GM12875 (cell line): ENCODE measurements around the gene DMPK.
A peak's percentile ranks its signal among the peaks of the same experiment; 100 is the strongest.

Experiments
- H3K4me3 ChIP-seq: one replicate; pipeline ENCODE4 v1.5.1; 2011; ENCODE audit warnings: low read depth, low read length, control low read depth
- TF ChIP-seq, protein P1 (sequence below): IDR thresholded peaks from 2 replicates; pipeline ENCODE4 v1.5.1; 2011; ENCODE audit warnings: low read depth, mild to moderate bottlenecking, control low read depth, inconsistent platforms, low read length, moderate library complexity, borderline replicate concordance; ENCODE audit not compliant: insufficient read depth

The DMPK gene

DNA sequence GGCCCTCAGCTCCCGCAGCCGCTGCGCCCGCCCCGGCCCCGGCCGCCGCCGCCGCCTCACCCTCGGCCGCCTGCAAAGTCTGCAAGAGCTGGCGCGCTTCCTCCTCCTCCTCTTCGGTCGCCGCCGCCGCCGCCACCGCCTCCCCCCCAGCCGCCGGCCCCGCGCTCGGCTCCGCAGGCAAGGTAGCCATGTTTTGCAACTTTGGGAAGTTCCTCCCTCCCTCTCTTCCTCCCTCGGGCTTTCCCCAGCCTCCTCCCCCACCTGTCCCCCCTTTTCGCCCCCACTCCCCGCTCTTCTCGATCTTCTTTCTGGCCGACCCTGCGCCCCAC, 13.7 kb downstream of the DMPK start:
- TF ChIP-seq, protein P1, sequence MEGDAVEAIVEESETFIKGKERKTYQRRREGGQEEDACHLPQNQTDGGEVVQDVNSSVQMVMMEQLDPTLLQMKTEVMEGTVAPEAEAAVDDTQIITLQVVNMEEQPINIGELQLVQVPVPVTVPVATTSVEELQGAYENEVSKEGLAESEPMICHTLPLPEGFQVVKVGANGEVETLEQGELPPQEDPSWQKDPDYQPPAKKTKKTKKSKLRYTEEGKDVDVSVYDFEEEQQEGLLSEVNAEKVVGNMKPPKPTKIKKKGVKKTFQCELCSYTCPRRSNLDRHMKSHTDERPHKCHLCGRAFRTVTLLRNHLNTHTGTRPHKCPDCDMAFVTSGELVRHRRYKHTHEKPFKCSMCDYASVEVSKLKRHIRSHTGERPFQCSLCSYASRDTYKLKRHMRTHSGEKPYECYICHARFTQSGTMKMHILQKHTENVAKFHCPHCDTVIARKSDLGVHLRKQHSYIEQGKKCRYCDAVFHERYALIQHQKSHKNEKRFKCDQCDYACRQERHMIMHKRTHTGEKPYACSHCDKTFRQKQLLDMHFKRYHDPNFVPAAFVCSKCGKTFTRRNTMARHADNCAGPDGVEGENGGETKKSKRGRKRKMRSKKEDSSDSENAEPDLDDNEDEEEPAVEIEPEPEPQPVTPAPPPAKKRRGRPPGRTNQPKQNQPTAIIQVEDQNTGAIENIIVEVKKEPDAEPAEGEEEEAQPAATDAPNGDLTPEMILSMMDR = no peak
- H3K4me3 ChIP-seq = peak overlapping the region; percentile 75

DNA sequence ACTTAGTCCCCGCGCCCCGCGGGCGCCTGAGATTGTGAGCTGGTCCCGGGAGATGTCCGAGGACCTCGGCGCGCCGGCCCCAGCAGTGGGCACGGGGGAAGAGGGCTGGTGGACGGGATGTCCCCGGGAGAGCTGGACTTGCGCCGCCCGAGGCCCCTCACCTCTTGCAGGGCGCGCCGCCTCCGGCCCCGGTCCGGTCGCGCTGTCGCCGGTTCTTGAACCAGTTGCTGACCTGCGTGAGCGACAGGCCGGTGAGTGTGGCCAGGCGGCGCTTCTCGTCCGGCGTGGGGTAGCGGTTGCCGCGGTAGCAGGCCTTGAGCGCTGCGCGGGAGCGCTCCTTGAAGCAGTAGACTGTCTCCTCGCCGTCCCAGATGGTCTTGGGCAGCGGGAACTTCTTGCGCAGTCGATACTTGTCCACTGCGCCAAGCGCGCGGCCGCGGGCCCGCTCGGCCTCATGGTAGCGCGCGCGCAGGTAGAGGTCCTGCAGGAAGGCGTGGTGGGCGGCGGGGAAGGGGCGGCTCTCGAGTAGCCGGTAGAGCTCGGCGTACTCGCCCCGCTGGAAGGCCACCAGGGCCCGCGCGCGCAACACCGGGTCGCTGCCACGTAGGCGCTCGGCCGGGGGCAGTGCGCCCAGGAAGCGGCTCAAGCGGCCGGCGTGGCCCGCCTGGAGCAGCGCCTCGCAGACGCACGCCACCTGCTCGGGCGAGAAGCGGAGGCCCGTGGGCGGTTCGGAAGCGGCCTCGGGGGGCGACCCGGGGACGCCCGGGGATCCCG, 14.2 kb downstream of the DMPK start:
- TF ChIP-seq, protein P1 = no peak

GRCh38 chr19:45767410-45767880, 14.8 kb downstream of the DMPK start:
- H3K4me3 ChIP-seq = peak overlapping the region; percentile 75
- TF ChIP-seq, protein P1 = no peak

More for the DNA sequence above, 14.2 kb downstream of the DMPK start:
- peak overlapping the region; percentile 75 for H3K4me3 ChIP-seq

DNA sequence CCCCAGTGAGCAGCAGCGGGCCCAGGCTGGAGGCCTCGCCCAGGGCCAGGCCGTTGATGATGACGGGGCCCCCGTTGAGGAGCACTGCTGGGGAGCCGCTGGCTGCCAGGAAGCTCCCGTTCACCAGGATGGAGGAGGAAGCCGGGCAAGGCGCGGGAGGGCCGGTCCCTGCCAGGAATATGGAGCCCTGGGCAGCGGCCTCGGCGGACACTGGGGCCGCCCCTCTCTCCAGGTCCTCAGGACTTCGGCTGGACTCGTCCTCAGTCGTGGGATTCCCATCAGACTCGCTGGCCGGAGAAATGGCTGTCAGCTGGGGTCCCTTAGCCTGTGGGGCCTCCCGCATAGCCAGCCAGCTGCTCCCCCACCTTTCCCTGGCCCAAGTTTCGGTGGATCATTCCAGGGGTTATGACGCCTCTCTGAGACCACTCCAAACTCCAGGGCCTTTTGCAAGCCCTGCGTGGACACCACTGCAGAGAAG, 15.4 kb downstream of the DMPK start:
- TF ChIP-seq, protein P1 = no peak
- H3K4me3 ChIP-seq = no peak overlapping the region

- H3K4me3 ChIP-seq = no peak overlapping the region
- TF ChIP-seq, protein P1 = no peak
Observed at GRCh38 chr19:45766296-45766868, 15.9 kb downstream of the DMPK start.

- TF ChIP-seq, protein P1 = no peak
- no peak overlapping the region for H3K4me3 ChIP-seq
Observed at GRCh38 chr19:45765702-45766295, 16.5 kb downstream of the DMPK start.
